ENCODE data around the gene MYL12B. TPM values are rescaled to one million over a fixed set of nuclear protein-coding genes. Genes with fewer than 3 reads are reported as not detected.

The MYL12B gene
- total and polyA plus RNA-seq, 2 donors: 479 to 505 TPM

DNA sequence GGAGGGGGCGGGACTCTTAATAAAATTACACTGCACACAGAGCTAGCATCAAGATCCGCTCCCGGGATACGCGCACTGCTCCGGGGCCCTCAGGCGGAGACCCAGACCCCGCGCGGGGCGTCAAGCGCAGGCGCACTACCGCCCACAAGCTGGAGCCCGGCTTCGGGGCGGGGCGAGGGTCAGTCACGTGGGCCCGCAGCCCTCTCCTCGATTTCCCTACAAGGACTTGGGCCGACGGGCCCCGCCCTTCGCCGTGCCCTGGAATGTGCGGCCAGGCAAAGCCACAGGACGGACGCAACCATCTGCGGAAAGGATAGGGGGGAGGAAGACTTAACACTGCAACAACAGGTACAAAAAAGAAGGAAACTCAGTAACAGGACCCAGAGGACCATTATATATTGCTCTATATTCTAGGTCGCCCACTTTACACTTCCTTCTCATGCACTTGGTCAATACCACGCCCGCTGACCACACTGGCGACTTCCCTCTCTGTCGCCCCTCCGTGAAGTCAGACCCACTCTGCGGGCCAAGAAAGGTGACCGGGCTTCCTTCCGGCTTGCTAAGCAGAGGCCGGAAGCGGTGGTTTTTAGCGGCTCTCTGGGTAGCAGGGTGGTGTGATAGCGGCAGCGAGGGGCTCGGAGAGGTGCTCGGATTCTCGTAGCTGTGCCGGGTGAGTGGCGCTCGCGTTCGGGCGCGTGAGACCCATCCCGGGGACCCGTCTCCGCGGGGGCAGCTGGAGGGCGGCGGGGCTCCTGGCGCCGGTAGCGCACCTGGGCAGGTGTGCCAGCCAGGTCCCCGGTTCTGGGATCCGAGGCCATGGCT is 14.5 kb upstream of the MYL12B start, which contains the start of gene MYL12A:
MYL12A (plus strand) TSS at position 562 of the 822 bp plus-strand sequence. CDS start 5,447 bp downstream, outside the sequence.
- peak within 1 kb of the TSS; percentile 85 to 88 for H3K4me3 ChIP-seq (ENCODE audit: low read length in 2 of 2)
- H3K36me3 ChIP-seq (ENCODE audit: control insufficient read depth in 2 of 2, insufficient read depth in 2 of 2, low read length in 1 of 2): peaks cover 5 to 6% of the 10 kb centered on the region in 2 donors
- under 1% methylated on average over 65 of the region's 65 CpGs for WGBS
- no peaks in the 10 kb centered on the region for H3K27me3 ChIP-seq (ENCODE audit: control insufficient read depth in 2 of 2, insufficient read depth in 1 of 2, low read length in 1 of 2)
- no peaks in the 10 kb centered on the region for H3K9me3 ChIP-seq (ENCODE audit: control insufficient read depth in 2 of 2, insufficient read depth in 1 of 2, low read length in 1 of 2)
- H3K27ac ChIP-seq (ENCODE audit: low read depth in 1 of 2, low read length in 1 of 2): peak within 1 kb of the TSS; percentile 92 to 100
- peak; percentile 92 to 98 (median 96) for DNase-seq (ENCODE audit: low read depth in 6 of 9, low spot score in 9 of 9)
- peaks cover 12 to 26% of the 10 kb centered on the region in 2 donors for H3K4me1 ChIP-seq (ENCODE audit: control insufficient read depth in 2 of 2, insufficient read depth in 2 of 2, low read length in 2 of 2)

- peak in 6 of 9 donors; percentile 3 to 79 (median 48) for DNase-seq (ENCODE audit: low read depth in 6 of 9, low spot score in 9 of 9)
- no peaks in the 10 kb centered on the region for H3K27me3 ChIP-seq (ENCODE audit: control insufficient read depth in 2 of 2, insufficient read depth in 1 of 2, low read length in 1 of 2)
- H3K36me3 ChIP-seq (ENCODE audit: control insufficient read depth in 2 of 2, insufficient read depth in 2 of 2, low read length in 1 of 2): peaks cover 8 to 12% of the 10 kb centered on the region in 2 donors
- H3K4me3 ChIP-seq (ENCODE audit: low read length in 2 of 2): peak overlapping the region; percentile 85 to 88
- WGBS: under 1% methylated on average over 22 of the region's 22 CpGs
- no peaks in the 10 kb centered on the region for H3K9me3 ChIP-seq (ENCODE audit: control insufficient read depth in 2 of 2, insufficient read depth in 1 of 2, low read length in 1 of 2)
- peaks cover 12 to 26% of the 10 kb centered on the region in 2 donors for H3K4me1 ChIP-seq (ENCODE audit: control insufficient read depth in 2 of 2, insufficient read depth in 2 of 2, low read length in 2 of 2)
- peak overlapping the region; percentile 92 to 100 for H3K27ac ChIP-seq (ENCODE audit: low read depth in 1 of 2, low read length in 1 of 2)
Measured at GRCh38 chr18:3248062-3248657, 13.8 kb upstream of the MYL12B start.

DNA sequence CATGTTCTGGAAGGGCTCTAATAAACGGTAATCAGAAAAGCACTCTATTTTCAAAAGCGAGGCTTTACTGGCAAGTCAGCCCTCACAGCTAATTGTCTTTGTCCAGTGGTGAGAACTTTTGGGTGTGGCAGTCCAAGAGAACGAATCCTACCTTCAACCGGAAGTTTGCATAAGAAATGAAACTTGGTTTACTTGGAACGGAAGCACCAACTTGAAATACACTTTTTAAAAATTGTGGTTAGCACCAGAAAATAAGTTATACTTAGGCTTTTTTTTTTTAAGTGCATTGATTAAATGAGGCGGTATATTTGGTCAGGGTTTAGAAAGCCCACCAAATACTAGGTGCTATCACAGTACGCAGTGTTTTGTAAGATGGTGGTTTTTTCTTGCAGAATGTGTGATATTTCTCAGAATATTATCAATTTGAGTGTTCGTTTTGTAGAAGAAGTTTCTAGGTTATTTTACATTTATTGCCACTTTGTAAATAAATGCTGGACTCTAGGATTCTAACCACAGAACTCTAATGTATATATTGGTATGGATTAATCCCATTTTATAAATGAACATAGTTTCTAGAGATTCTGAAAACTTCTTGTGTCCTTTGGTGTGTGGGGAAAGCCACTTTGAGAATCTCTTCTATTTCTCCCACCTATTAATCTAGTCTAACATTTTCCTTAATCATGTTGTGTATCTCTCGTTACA is 13.1 kb upstream of the MYL12B start:
- Histone ChIP-seq H3K4me3 (ENCODE audit: low read length in 2 of 2) (peak overlapping the region; percentile 85 to 88), H3K36me3 (ENCODE audit: control insufficient read depth in 2 of 2, insufficient read depth in 2 of 2, low read length in 1 of 2) (peaks cover 11 to 18% of the 10 kb centered on the region in 2 donors), H3K27ac (ENCODE audit: low read depth in 1 of 2, low read length in 1 of 2) (peak overlapping the region; percentile 81 to 92), H3K4me1 (ENCODE audit: control insufficient read depth in 2 of 2, insufficient read depth in 2 of 2, low read length in 2 of 2) (peaks cover 12 to 26% of the 10 kb centered on the region in 2 donors), H3K9me3 (ENCODE audit: control insufficient read depth in 2 of 2, insufficient read depth in 1 of 2, low read length in 1 of 2) (no peaks in the 10 kb centered on the region), H3K27me3 (ENCODE audit: control insufficient read depth in 2 of 2, insufficient read depth in 1 of 2, low read length in 1 of 2) (no peaks in the 10 kb centered on the region)
- WGBS: 7% methylated on average over 9 of the region's 9 CpGs
- peak in 7 of 9 donors; percentile 35 to 75 (median 44) for DNase-seq (ENCODE audit: low read depth in 6 of 9, low spot score in 9 of 9)

GRCh38 chr18:3250237-3251107 is 11.5 kb upstream of the MYL12B start:
- Histone ChIP-seq H3K4me1 (ENCODE audit: control insufficient read depth in 2 of 2, insufficient read depth in 2 of 2, low read length in 2 of 2) (peaks cover 11 to 22% of the 10 kb centered on the region in 2 donors), H3K27me3 (ENCODE audit: control insufficient read depth in 2 of 2, insufficient read depth in 1 of 2, low read length in 1 of 2) (no peaks in the 10 kb centered on the region), H3K4me3 (ENCODE audit: low read length in 2 of 2) (no peak overlapping the region), H3K36me3 (ENCODE audit: control insufficient read depth in 2 of 2, insufficient read depth in 2 of 2, low read length in 1 of 2) (peaks cover 22 to 35% of the 10 kb centered on the region in 2 donors), H3K9me3 (ENCODE audit: control insufficient read depth in 2 of 2, insufficient read depth in 1 of 2, low read length in 1 of 2) (no peaks in the 10 kb centered on the region), H3K27ac (ENCODE audit: low read depth in 1 of 2, low read length in 1 of 2) (peak overlapping the region in 1 of 2 donors; percentile 26)
- DNase-seq (ENCODE audit: low read depth in 6 of 9, low spot score in 9 of 9): no peak
- 73% methylated on average over 6 of the region's 6 CpGs for WGBS

DNA sequence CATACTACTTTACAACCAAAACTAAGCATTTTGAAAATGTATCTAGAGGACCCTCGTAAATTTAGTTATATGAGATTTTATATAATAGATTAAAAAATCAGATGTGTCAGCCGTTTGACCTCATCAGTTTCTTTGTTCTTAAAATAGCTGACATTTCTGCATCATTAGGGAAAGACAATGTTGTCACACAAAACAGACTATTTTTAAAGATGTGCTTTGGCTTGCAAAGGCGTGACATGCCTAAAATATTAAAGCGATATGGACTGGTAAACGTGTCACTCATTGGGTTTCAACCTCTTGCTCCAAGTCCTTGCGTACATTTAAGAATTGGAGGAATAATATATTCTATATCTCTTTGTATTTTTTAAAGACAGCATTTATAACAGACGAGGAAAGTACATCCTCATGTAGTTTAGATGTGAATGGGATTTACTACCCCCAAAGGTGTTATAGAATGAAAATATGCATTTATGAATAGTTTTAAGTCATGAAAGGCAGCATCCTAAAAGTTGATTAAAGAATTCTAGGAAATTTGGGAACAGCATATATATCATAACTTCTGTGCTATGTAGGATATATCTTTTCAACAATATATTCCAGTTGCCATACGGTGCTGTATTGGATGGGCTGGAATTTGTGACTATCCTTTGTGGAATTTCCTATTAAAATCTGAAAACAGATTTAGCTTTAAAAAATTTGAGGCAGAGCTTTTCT is 10.5 kb upstream of the MYL12B start:
- Histone ChIP-seq H3K9me3 (ENCODE audit: control insufficient read depth in 2 of 2, insufficient read depth in 1 of 2, low read length in 1 of 2) (no peaks in the 10 kb centered on the region), H3K36me3 (ENCODE audit: control insufficient read depth in 2 of 2, insufficient read depth in 2 of 2, low read length in 1 of 2) (peaks cover 25 to 44% of the 10 kb centered on the region in 2 donors), H3K4me3 (ENCODE audit: low read length in 2 of 2) (no peak overlapping the region), H3K27ac (ENCODE audit: low read depth in 1 of 2, low read length in 1 of 2) (no peak overlapping the region), H3K4me1 (ENCODE audit: control insufficient read depth in 2 of 2, insufficient read depth in 2 of 2, low read length in 2 of 2) (peaks cover 9 to 13% of the 10 kb centered on the region in 2 donors), H3K27me3 (ENCODE audit: control insufficient read depth in 2 of 2, insufficient read depth in 1 of 2, low read length in 1 of 2) (no peaks in the 10 kb centered on the region)
- 91% methylated on average over 8 of the region's 8 CpGs for WGBS
- DNase-seq (ENCODE audit: low read depth in 6 of 9, low spot score in 9 of 9): no peak

- H3K27me3 ChIP-seq (ENCODE audit: control insufficient read depth in 2 of 2, insufficient read depth in 1 of 2, low read length in 1 of 2): no peaks in the 10 kb centered on the region
- H3K36me3 ChIP-seq (ENCODE audit: control insufficient read depth in 2 of 2, insufficient read depth in 2 of 2, low read length in 1 of 2): peaks cover 29 to 49% of the 10 kb centered on the region in 2 donors
- WGBS: 92% methylated on average over 3 of the region's 3 CpGs
- no peak overlapping the region for H3K4me3 ChIP-seq (ENCODE audit: low read length in 2 of 2)
- H3K4me1 ChIP-seq (ENCODE audit: control insufficient read depth in 2 of 2, insufficient read depth in 2 of 2, low read length in 2 of 2): peaks cover 8 to 9% of the 10 kb centered on the region in 2 donors
- H3K9me3 ChIP-seq (ENCODE audit: control insufficient read depth in 2 of 2, insufficient read depth in 1 of 2, low read length in 1 of 2): no peaks in the 10 kb centered on the region
- H3K27ac ChIP-seq (ENCODE audit: low read depth in 1 of 2, low read length in 1 of 2): no peak overlapping the region
- no peak for DNase-seq (ENCODE audit: low read depth in 6 of 9, low spot score in 9 of 9)
Measured at GRCh38 chr18:3251963-3252277, 10.0 kb upstream of the MYL12B start.

GRCh38 chr18:3252843-3253242 is 9.1 kb upstream of the MYL12B start:
- H3K9me3 ChIP-seq (ENCODE audit: control insufficient read depth in 2 of 2, insufficient read depth in 1 of 2, low read length in 1 of 2): no peaks in the 10 kb centered on the region
- H3K27ac ChIP-seq (ENCODE audit: low read depth in 1 of 2, low read length in 1 of 2): peak overlapping the region in 1 of 2 donors; percentile 18
- 99% methylated on average over 1 of the region's 1 CpG for whole genome bisulfite sequencing
- H3K36me3 ChIP-seq (ENCODE audit: control insufficient read depth in 2 of 2, insufficient read depth in 2 of 2, low read length in 1 of 2): peaks cover 33 to 58% of the 10 kb centered on the region in 2 donors
- H3K4me3 ChIP-seq (ENCODE audit: low read length in 2 of 2): no peak overlapping the region
- no peaks in the 10 kb centered on the region for H3K27me3 ChIP-seq (ENCODE audit: control insufficient read depth in 2 of 2, insufficient read depth in 1 of 2, low read length in 1 of 2)
- DNase-seq (ENCODE audit: low read depth in 6 of 9, low spot score in 9 of 9): no peak
- H3K4me1 ChIP-seq (ENCODE audit: control insufficient read depth in 2 of 2, insufficient read depth in 2 of 2, low read length in 2 of 2): peaks cover 6 to 9% of the 10 kb centered on the region in 2 donors

DNA sequence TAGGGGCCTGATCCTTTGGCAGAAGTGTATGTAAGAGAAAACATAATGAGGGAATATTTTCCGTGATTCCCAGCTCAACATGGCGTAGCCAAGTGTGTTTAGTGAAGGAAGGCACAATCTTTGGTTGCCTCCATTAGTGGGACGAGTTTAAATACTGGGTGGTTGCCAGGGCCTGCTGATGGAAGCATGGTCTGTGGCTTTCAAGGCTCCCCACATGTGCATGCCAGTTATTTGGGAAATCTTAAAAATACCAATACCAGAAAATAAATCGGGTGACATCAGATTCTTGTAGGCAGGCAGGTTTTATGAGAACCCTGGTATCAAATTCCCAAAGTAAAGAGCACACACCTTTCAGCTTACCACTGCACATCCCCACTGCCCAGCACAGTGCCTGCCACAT is 7.2 kb upstream of the MYL12B start:
- Histone ChIP-seq H3K4me1 (ENCODE audit: control insufficient read depth in 2 of 2, insufficient read depth in 2 of 2, low read length in 2 of 2) (peaks cover under 1 to 5% of the 10 kb centered on the region in 2 donors), H3K27ac (ENCODE audit: low read depth in 1 of 2, low read length in 1 of 2) (no peak overlapping the region), H3K9me3 (ENCODE audit: control insufficient read depth in 2 of 2, insufficient read depth in 1 of 2, low read length in 1 of 2) (no peaks in the 10 kb centered on the region), H3K27me3 (ENCODE audit: control insufficient read depth in 2 of 2, insufficient read depth in 1 of 2, low read length in 1 of 2) (no peaks in the 10 kb centered on the region), H3K36me3 (ENCODE audit: control insufficient read depth in 2 of 2, insufficient read depth in 2 of 2, low read length in 1 of 2) (peaks cover 37 to 63% of the 10 kb centered on the region in 2 donors), H3K4me3 (ENCODE audit: low read length in 2 of 2) (no peak overlapping the region)
- no peak for DNase-seq (ENCODE audit: low read depth in 6 of 9, low spot score in 9 of 9)
- WGBS: 97% methylated on average over 4 of the region's 4 CpGs

Measured in thymus (tissue), 11 donors.